OCI-LY1 (cell line): ENCODE results near the gene TP53I3.

Experiments used
- CTCF ChIP-seq: fragments of 200-600 bp; sonication (generic), shearing (Covaris generic); IDR thresholded peaks from 2 replicates; pipeline ENCODE4 v1.5.1; 2017; ENCODE audit warnings: mild to moderate bottlenecking, antibody characterized with exemption, low read length, moderate library complexity, mixed read lengths
- EZH2 ChIP-seq: fragments of 200-600 bp; sonication (generic), shearing (Covaris generic); IDR thresholded peaks from 2 replicates; pipeline ENCODE4 v1.8.0; 2017; ENCODE audit warnings: borderline replicate concordance, mixed run types, mild to moderate bottlenecking, antibody characterized with exemption, low read length, moderate library complexity, mixed read lengths

- TF ChIP-seq CTCF: no peak
- TF ChIP-seq EZH2: no peak
These were observed 21.2 kb upstream of the TP53I3 start for GRCh38 chr2:24105816-24106215.
